Neuronal stem cell (in vitro differentiated cells): ENCODE measurements around the gene OR5B2. TPM values are rescaled to one million over a fixed set of nuclear protein-coding genes. Genes with fewer than 3 reads are reported as not detected.

ENCODE experiments used
- DNase-seq: peaks from one replicate; pipeline ENCODE4 v3.0.0-alpha.2; 2013; ENCODE audit warnings: low spot score
- H2AFZ ChIP-seq: one replicate; pipeline ENCODE4 v1.6.1; 2013; ENCODE audit warnings: mild to moderate bottlenecking, low read length, inconsistent platforms
- H2AK5ac ChIP-seq: 2 replicates; pipeline ENCODE4 v1.6.1; 2013; ENCODE audit warnings: low read depth, mild to moderate bottlenecking, inconsistent platforms, low read length, moderate library complexity, mixed read lengths
- H2BK120ac ChIP-seq: 2 replicates; pipeline ENCODE4 v1.6.1; 2013; ENCODE audit warnings: low read depth, mild to moderate bottlenecking, inconsistent platforms, low read length, moderate library complexity, mixed read lengths
- H2BK12ac ChIP-seq: one replicate; pipeline ENCODE4 v1.6.1; 2013; ENCODE audit warnings: low read length, inconsistent platforms
- H2BK15ac ChIP-seq: 2 replicates; pipeline ENCODE4 v1.6.1; 2013; ENCODE audit warnings: mild to moderate bottlenecking, low read length, inconsistent platforms, mixed read lengths
- H2BK5ac ChIP-seq: one replicate; pipeline ENCODE4 v1.6.1; 2013; ENCODE audit warnings: inconsistent platforms, mild to moderate bottlenecking, low read length, moderate library complexity
- H3K14ac ChIP-seq: one replicate; pipeline ENCODE4 v1.6.1; 2013; ENCODE audit warnings: low read length, inconsistent platforms
- H3K18ac ChIP-seq: 2 replicates; pipeline ENCODE4 v1.6.1; 2013; ENCODE audit warnings: low read length, inconsistent platforms
- H3K23ac ChIP-seq: 2 replicates; pipeline ENCODE4 v1.6.1; 2013; ENCODE audit warnings: low read depth, mild to moderate bottlenecking, mixed read lengths, low read length, inconsistent platforms; ENCODE audit not compliant: poor library complexity
- H3K27ac ChIP-seq: replicated peaks from 3 replicates; pipeline ENCODE4 v1.5.1; 2013; ENCODE audit warnings: low read length, inconsistent platforms
- H3K27me3 ChIP-seq, 3 experiments: 2 replicates each; pipeline ENCODE4 v1.6.1; 2013; ENCODE audit warnings: low read length in 3 of 3, mild to moderate bottlenecking in 2 of 3, inconsistent platforms in 1 of 3, low read depth in 1 of 3, mixed read lengths in 1 of 3, moderate library complexity in 1 of 3; ENCODE audit not compliant: control insufficient read depth in 3 of 3, insufficient read depth in 3 of 3
- H3K36me3 ChIP-seq, 2 donors: replicated peaks in 1 of 2; 2 replicates each; pipeline ENCODE4 v1.6.1; 2013; ENCODE audit warnings: low read length in 2 of 2; ENCODE audit not compliant: control insufficient read depth in 2 of 2, insufficient read depth in 2 of 2
- H3K4ac ChIP-seq: 2 replicates; pipeline ENCODE4 v1.6.1; 2013; ENCODE audit warnings: inconsistent platforms, mild to moderate bottlenecking, low read length, moderate library complexity
- H3K4me1 ChIP-seq, 2 donors: 1 replicate in 1 of 2; 2 replicates in 1 of 2; pipeline ENCODE4 v1.6.1; 2013; ENCODE audit warnings: low read length in 2 of 2, low read depth in 1 of 2; ENCODE audit not compliant: control insufficient read depth in 2 of 2, insufficient read depth in 1 of 2
- H3K4me2 ChIP-seq: one replicate; pipeline ENCODE4 v1.6.1; 2013; ENCODE audit warnings: mild to moderate bottlenecking, low read length, inconsistent platforms; ENCODE audit not compliant: insufficient read depth, poor library complexity, severe bottlenecking
- H3K4me3 ChIP-seq, 2 donors: 2 replicates each; pipeline ENCODE4 v1.5.1; 2013; ENCODE audit warnings: low read length in 2 of 2, mild to moderate bottlenecking in 2 of 2, inconsistent platforms in 1 of 2, moderate library complexity in 1 of 2
- H3K79me1 ChIP-seq: one replicate; pipeline ENCODE4 v1.6.1; 2013; ENCODE audit warnings: low read depth, mild to moderate bottlenecking, inconsistent platforms, low read length, moderate library complexity
- H3K9ac ChIP-seq: one replicate; pipeline ENCODE4 v1.6.1; 2013; ENCODE audit warnings: mild to moderate bottlenecking, low read depth, low read length, inconsistent platforms; ENCODE audit not compliant: poor library complexity
- H3K9me3 ChIP-seq, 2 donors: replicated peaks in 1 of 2; 2 replicates each; pipeline versions ENCODE3 to v1.6.1; 2013; ENCODE audit warnings: low read length in 2 of 2, mild to moderate bottlenecking in 2 of 2, inconsistent platforms in 1 of 2, low read depth in 1 of 2, mixed read lengths in 1 of 2, moderate library complexity in 1 of 2; ENCODE audit not compliant: control insufficient read depth in 2 of 2, insufficient read depth in 1 of 2
- H4K8ac ChIP-seq: one replicate; pipeline ENCODE4 v1.6.1; 2013; ENCODE audit warnings: low read depth, mild to moderate bottlenecking, inconsistent platforms, low read length, moderate library complexity
- H4K91ac ChIP-seq: one replicate; pipeline ENCODE4 v1.6.1; 2013; ENCODE audit warnings: low read length, low read depth, mild to moderate bottlenecking, inconsistent platforms; ENCODE audit not compliant: poor library complexity
- WGBS, 2 donors: extraction: QIAGEN DNeasy Blood & Tissue Kit; methylation state at CpG; one replicate each; pipeline ENCODE4 v1.1.7; 2013; ENCODE audit warnings: missing lambda C conversion rate in 2 of 2, mixed read lengths in 1 of 2; ENCODE audit not compliant: insufficient read length in 2 of 2, insufficient replicate concordance in 1 of 2; ENCODE audit errors: extremely low coverage in 2 of 2; 5-methylcytosine and 5-hydroxymethylcytosine counted together
- polyA plus RNA-seq, 2 experiments: library from polyadenylated mRNA; stranded (reverse); fragments of 200-250 nt; gene quantifications; one replicate each; pipeline ENCODE4 v1.2.3, GENCODE V29; 2013

The OR5B2 gene
- polyA plus RNA-seq (2013, experiment 1 of 2): not detected
- 0.03 TPM for polyA plus RNA-seq (2013, experiment 2 of 2)

- no peak within 1 kb of the TSS for H4K8ac ChIP-seq
- no peak within 1 kb of the TSS for H4K91ac ChIP-seq
- H2BK12ac ChIP-seq: no peak within 1 kb of the TSS
- H3K27me3 ChIP-seq: no peaks in the 10 kb centered on the region
- H3K27ac ChIP-seq: no peak within 1 kb of the TSS
- no peak within 1 kb of the TSS for H3K9ac ChIP-seq
- H3K23ac ChIP-seq: no peak within 1 kb of the TSS
- H2AFZ ChIP-seq: no peak within 1 kb of the TSS
- H3K4ac ChIP-seq: no peak within 1 kb of the TSS
- H2BK5ac ChIP-seq: no peak within 1 kb of the TSS
- H2BK15ac ChIP-seq: no peak within 1 kb of the TSS
- H3K4me3 ChIP-seq: no peak within 1 kb of the TSS
- DNase-seq: no peak
- H3K79me1 ChIP-seq: no peaks in the 10 kb centered on the region
- H3K14ac ChIP-seq: no peak within 1 kb of the TSS
- no peaks in the 10 kb centered on the region for H3K36me3 ChIP-seq
- no peak within 1 kb of the TSS for H2AK5ac ChIP-seq
- H3K18ac ChIP-seq: no peak within 1 kb of the TSS
- no peaks in the 10 kb centered on the region for H3K9me3 ChIP-seq
- no peak within 1 kb of the TSS for H2BK120ac ChIP-seq
- no peak within 1 kb of the TSS for H3K4me2 ChIP-seq
- H3K4me1 ChIP-seq: no peaks in the 10 kb centered on the region
- no CpG with 5 or more reads among the region's 3 CpGs for WGBS, 2 donors
Measured at GRCh38 chr11:58428021-58428420, at the start of gene OR5B2. TSS of gene OR5B2 (minus strand) at chr11:58428121. CDS start at chr11:58423261, 4,860 bp downstream.

GRCh38 chr11:58471892-58472291, 44.0 kb upstream of the OR5B2 start:
- H3K18ac ChIP-seq: no peak overlapping the region
- H3K4me3 ChIP-seq: no peak overlapping the region
- H2AFZ ChIP-seq: no peak overlapping the region
- H3K14ac ChIP-seq: no peak overlapping the region
- H3K4ac ChIP-seq: no peak overlapping the region
- H2BK12ac ChIP-seq: no peak overlapping the region
- no peak overlapping the region for H3K23ac ChIP-seq
- no peaks in the 10 kb centered on the region for H3K36me3 ChIP-seq
- H3K27me3 ChIP-seq: no peaks in the 10 kb centered on the region
- no peak overlapping the region for H2AK5ac ChIP-seq
- H3K4me1 ChIP-seq: no peaks in the 10 kb centered on the region
- no peak overlapping the region for H2BK5ac ChIP-seq
- H3K4me2 ChIP-seq: no peak overlapping the region
- H3K27ac ChIP-seq: no peak overlapping the region
- no peak overlapping the region for H2BK15ac ChIP-seq
- H3K9ac ChIP-seq: no peak overlapping the region
- no peaks in the 10 kb centered on the region for H3K79me1 ChIP-seq
- peaks cover 0 to 2% of the 10 kb centered on the region in 2 donors for H3K9me3 ChIP-seq
- no peak overlapping the region for H4K8ac ChIP-seq
- no peak for DNase-seq
- H4K91ac ChIP-seq: no peak overlapping the region
- H2BK120ac ChIP-seq: no peak overlapping the region

GRCh38 chr11:58466293-58466692, 38.4 kb upstream of the OR5B2 start:
- H4K8ac ChIP-seq: no peak overlapping the region
- H4K91ac ChIP-seq: no peak overlapping the region
- no peak overlapping the region for H2BK5ac ChIP-seq
- H3K27me3 ChIP-seq: no peaks in the 10 kb centered on the region
- no peak overlapping the region for H2BK120ac ChIP-seq
- H2BK15ac ChIP-seq: no peak overlapping the region
- H2BK12ac ChIP-seq: no peak overlapping the region
- no CpG with 5 or more reads among the region's 1 CpG for WGBS, 2 donors
- no peak overlapping the region for H2AK5ac ChIP-seq
- H3K4ac ChIP-seq: no peak overlapping the region
- H3K4me2 ChIP-seq: no peak overlapping the region
- no peaks in the 10 kb centered on the region for H3K9me3 ChIP-seq
- H3K23ac ChIP-seq: no peak overlapping the region
- H2AFZ ChIP-seq: no peak overlapping the region
- no peak overlapping the region for H3K14ac ChIP-seq
- H3K4me1 ChIP-seq: no peaks in the 10 kb centered on the region
- H3K36me3 ChIP-seq: no peaks in the 10 kb centered on the region
- no peak for DNase-seq
- H3K18ac ChIP-seq: no peak overlapping the region
- H3K4me3 ChIP-seq: no peak overlapping the region
- H3K27ac ChIP-seq: no peak overlapping the region
- H3K79me1 ChIP-seq: no peaks in the 10 kb centered on the region
- no peak overlapping the region for H3K9ac ChIP-seq

GRCh38 chr11:58465690-58466089, 37.8 kb upstream of the OR5B2 start:
- no peak overlapping the region for H2AFZ ChIP-seq
- no peaks in the 10 kb centered on the region for H3K27me3 ChIP-seq
- no peak overlapping the region for H3K4me2 ChIP-seq
- no peaks in the 10 kb centered on the region for H3K79me1 ChIP-seq
- no peak overlapping the region for H2AK5ac ChIP-seq
- H3K18ac ChIP-seq: no peak overlapping the region
- no peaks in the 10 kb centered on the region for H3K4me1 ChIP-seq
- H3K14ac ChIP-seq: no peak overlapping the region
- H3K9me3 ChIP-seq: no peaks in the 10 kb centered on the region
- no peak overlapping the region for H2BK5ac ChIP-seq
- H2BK15ac ChIP-seq: no peak overlapping the region
- no peak overlapping the region for H2BK120ac ChIP-seq
- no peak overlapping the region for H4K91ac ChIP-seq
- H3K23ac ChIP-seq: no peak overlapping the region
- no peak overlapping the region for H4K8ac ChIP-seq
- no peak overlapping the region for H3K4me3 ChIP-seq
- no peak overlapping the region for H3K27ac ChIP-seq
- WGBS, 2 donors: no CpG with 5 or more reads among the region's 3 CpGs
- H3K4ac ChIP-seq: no peak overlapping the region
- no peak overlapping the region for H2BK12ac ChIP-seq
- no peak overlapping the region for H3K9ac ChIP-seq
- DNase-seq: no peak
- H3K36me3 ChIP-seq: no peaks in the 10 kb centered on the region
